ENCODE measurements around the gene PRRC2B. TPM values are rescaled to one million over a fixed set of nuclear protein-coding genes. Genes with fewer than 3 reads are reported as not detected.

The PRRC2B gene
- total and polyA plus RNA-seq, 2 of the 13 experiments (the other 11 are each of a cell fraction or from before 2014, with no cell fraction given): 20.8 to 37.4 TPM

- TF ChIP-seq, protein P1, sequence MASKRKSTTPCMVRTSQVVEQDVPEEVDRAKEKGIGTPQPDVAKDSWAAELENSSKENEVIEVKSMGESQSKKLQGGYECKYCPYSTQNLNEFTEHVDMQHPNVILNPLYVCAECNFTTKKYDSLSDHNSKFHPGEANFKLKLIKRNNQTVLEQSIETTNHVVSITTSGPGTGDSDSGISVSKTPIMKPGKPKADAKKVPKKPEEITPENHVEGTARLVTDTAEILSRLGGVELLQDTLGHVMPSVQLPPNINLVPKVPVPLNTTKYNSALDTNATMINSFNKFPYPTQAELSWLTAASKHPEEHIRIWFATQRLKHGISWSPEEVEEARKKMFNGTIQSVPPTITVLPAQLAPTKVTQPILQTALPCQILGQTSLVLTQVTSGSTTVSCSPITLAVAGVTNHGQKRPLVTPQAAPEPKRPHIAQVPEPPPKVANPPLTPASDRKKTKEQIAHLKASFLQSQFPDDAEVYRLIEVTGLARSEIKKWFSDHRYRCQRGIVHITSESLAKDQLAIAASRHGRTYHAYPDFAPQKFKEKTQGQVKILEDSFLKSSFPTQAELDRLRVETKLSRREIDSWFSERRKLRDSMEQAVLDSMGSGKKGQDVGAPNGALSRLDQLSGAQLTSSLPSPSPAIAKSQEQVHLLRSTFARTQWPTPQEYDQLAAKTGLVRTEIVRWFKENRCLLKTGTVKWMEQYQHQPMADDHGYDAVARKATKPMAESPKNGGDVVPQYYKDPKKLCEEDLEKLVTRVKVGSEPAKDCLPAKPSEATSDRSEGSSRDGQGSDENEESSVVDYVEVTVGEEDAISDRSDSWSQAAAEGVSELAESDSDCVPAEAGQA (IDR thresholded peaks at IDR 0.05; ENCODE audit: low read depth): no peak
- TF ChIP-seq, protein P1 (CRISPR knock-in tag; IDR thresholded peaks at IDR 0.05; ENCODE audit: borderline replicate concordance): no peak
- TF ChIP-seq HNRNPL (IDR thresholded peaks at IDR 0.05; ENCODE audit: low read depth, low read length) (peak; percentile 95), ZNF460 (CRISPR knock-in tag; IDR thresholded peaks at IDR 0.05; ENCODE audit: borderline replicate concordance) (no peak), TCF12 (IDR thresholded peaks at IDR 0.05) (no peak), TCF12 (CRISPR knock-in tag; IDR thresholded peaks at IDR 0.05) (no peak), ZNF777 (CRISPR knock-in tag; IDR thresholded peaks at IDR 0.05) (no peak), STAG1 (CRISPR knock-in tag; IDR thresholded peaks at IDR 0.05) (0 out of 2 replicates have a peak, but pooled peaks have one; percentile 5), SNAPC4 (CRISPR knock-in tag; IDR thresholded peaks at IDR 0.05) (no peak), ZNF776 (CRISPR knock-in tag; IDR thresholded peaks at IDR 0.05) (no peak; the same call in 1 of the 2 replicates), KDM5B (CRISPR knock-in tag; IDR thresholded peaks at IDR 0.05; ENCODE audit: borderline replicate concordance) (peak; percentile 41; the same call in 1 of the 2 replicates), ZNF256 (CRISPR knock-in tag; conservative IDR thresholded peaks at IDR 0.05) (no peak), U2AF1 (optimal IDR thresholded peaks at IDR 0.05; ENCODE audit: low read depth, low read length) (no peak), KLF11 (CRISPR knock-in tag; IDR thresholded peaks at IDR 0.05) (no peak), ZNF550 (CRISPR knock-in tag; IDR thresholded peaks at IDR 0.05; ENCODE audit: borderline replicate concordance) (no peak), ZMAT3 (CRISPR knock-in tag; conservative IDR thresholded peaks at IDR 0.05) (no peak), TAF1 (CRISPR knock-in tag; IDR thresholded peaks at IDR 0.05) (no peak), ZNF260 (CRISPR knock-in tag; IDR thresholded peaks at IDR 0.05; ENCODE audit: borderline replicate concordance, low read depth) (no peak), DPF2 (CRISPR knock-in tag; IDR thresholded peaks at IDR 0.05; ENCODE audit: borderline replicate concordance, low read depth) (no peak)
Observed at GRCh38 chr9:131529597-131530545, 136.0 kb downstream of the PRRC2B start (continued).
